ENCODE data around the gene CFAP74. TPM values are rescaled to one million over a fixed set of nuclear protein-coding genes. Genes with fewer than 3 reads are reported as not detected.

The CFAP74 gene
- total and polyA plus RNA-seq, 2 of the 13 experiments (the other 11 are each of a cell fraction or from before 2014, with no cell fraction given): 0.27 to 0.62 TPM

DNA sequence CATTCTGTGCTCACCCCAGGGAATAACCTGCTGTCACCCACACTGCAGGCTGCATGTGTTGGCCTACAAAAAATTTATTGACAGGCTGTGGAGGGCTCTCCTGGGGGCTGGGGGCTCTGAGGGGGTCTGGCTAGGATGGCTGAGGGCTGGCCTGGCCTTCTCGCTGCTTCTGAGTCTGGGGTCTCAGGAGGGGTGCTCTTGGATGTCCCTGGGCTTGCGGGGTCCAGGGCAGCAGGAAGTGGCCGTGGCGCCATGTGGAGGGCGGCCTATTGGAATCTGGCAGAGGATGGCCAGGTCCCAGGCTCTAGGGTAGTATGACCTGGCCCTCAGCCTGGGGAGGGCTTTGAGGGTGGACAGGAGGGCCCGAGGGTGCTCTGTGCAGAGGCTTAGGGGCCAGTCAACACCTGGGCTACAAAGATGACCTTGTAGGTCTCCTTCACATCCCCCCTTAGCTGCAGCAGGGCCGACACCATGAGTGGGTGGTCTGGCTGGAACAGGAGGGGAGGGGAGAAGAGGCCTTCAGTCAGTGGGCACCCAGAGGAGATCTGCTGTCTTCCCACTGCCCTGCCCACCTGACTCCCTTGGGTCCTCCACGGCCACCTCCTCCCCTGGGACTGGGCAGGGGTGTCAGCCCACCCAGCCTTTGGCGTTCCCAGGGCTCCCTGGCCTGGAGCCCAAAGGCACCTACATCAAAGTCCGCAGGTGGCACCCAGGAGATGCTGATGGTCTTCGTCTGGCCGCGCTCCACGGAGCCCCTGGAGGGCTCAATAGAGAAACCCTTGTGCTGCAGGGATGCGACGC is 81.5 kb downstream of the CFAP74 start (continued):
- TF ChIP-seq, protein P1, sequence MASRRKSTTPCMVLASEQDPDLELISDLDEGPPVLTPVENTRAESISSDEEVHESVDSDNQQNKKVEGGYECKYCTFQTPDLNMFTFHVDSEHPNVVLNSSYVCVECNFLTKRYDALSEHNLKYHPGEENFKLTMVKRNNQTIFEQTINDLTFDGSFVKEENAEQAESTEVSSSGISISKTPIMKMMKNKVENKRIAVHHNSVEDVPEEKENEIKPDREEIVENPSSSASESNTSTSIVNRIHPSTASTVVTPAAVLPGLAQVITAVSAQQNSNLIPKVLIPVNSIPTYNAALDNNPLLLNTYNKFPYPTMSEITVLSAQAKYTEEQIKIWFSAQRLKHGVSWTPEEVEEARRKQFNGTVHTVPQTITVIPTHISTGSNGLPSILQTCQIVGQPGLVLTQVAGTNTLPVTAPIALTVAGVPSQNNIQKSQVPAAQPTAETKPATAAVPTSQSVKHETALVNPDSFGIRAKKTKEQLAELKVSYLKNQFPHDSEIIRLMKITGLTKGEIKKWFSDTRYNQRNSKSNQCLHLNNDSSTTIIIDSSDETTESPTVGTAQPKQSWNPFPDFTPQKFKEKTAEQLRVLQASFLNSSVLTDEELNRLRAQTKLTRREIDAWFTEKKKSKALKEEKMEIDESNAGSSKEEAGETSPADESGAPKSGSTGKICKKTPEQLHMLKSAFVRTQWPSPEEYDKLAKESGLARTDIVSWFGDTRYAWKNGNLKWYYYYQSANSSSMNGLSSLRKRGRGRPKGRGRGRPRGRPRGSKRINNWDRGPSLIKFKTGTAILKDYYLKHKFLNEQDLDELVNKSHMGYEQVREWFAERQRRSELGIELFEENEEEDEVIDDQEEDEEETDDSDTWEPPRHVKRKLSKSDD (CRISPR knock-in tag; IDR thresholded peaks at IDR 0.05; ENCODE audit: low read depth): peak; percentile 12; the same call in 1 of the 2 replicates
- TF ChIP-seq PHF5A (CRISPR knock-in tag; IDR thresholded peaks at IDR 0.05; ENCODE audit: low read depth, unreplicated experiment): no peak
- TF ChIP-seq KLF13 (CRISPR knock-in tag; IDR thresholded peaks at IDR 0.05): 0 out of 2 replicates have a peak, but pooled peaks have one; percentile 25

DNA sequence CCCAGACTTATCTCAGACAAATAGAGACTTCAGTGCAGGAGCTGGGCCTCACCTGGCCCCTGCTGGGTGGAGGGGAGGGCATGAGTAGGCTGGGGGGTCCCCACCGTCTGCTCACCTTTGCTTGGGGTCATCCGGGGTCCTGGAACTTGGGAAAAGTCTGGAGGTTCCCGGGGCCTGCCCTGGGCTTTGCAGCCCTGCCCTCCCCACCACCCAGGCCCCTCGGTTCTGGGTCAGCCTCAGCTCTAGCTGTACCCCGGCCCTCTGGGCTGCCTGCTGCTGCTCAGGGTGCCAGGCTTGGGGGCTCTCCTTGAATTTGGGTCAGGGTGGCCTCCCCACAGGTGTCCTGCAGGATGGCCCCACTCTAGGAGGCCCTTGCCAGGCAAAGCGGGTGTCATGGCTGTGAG is 82.1 kb downstream of the CFAP74 start:
- in situ Hi-C loops (cut with HindIII; ENCODE audit: extremely low pct_ligation_motif_present, low pct_unique_long_range_greater_than_20kb): no loop called here
- no peak overlapping the region for H2AFZ ChIP-seq (ENCODE audit: low read length)
- no peak for ATAC-seq
- no peaks in the 10 kb centered on the region for H3K79me2 ChIP-seq (ENCODE audit: insufficient read depth, low read length)
- TF ChIP-seq ARID2 (CRISPR knock-in tag; IDR thresholded peaks at IDR 0.05; ENCODE audit: borderline replicate concordance) (no peak), NR2F6 (IDR thresholded peaks at IDR 0.05) (no peak), NR2F6 (CRISPR knock-in tag; IDR thresholded peaks at IDR 0.05) (no peak), U2AF1 (optimal IDR thresholded peaks at IDR 0.05; ENCODE audit: low read depth, low read length) (no peak), RXRA (CRISPR knock-in tag; IDR thresholded peaks at IDR 0.05) (no peak), ZNF547 (CRISPR knock-in tag; IDR thresholded peaks at IDR 0.05) (no peak)
- TF ChIP-seq, protein P2, sequence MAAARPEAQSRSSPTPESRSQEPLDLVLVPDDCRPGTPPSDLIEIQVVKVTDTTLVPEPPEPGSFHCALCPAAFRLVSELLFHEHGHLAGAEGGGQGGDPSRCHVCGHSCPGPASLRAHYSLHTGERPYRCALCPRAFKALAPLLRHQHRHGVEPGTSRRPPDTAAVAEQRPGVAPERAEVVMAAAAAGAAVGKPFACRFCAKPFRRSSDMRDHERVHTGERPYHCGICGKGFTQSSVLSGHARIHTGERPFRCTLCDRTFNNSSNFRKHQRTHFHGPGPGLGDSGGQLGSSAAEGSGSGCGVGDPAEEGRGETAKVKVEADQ (CRISPR knock-in tag; IDR thresholded peaks at IDR 0.05; ENCODE audit: borderline replicate concordance): 0 out of 2 replicates have a peak, but pooled peaks have one; percentile 12
- no TSS peak for BruUV-seq (replicated peaks)
- peak overlapping the region; percentile 90 for H3K4me2 ChIP-seq (ENCODE audit: low read depth, low read length)
- H3K27me3 ChIP-seq (ENCODE audit: control insufficient read depth in 1 of 2, insufficient read depth in 2 of 2, low read length in 2 of 2): peaks cover 13 to 21% of the 10 kb centered on the region in 2 experiments; a peak in 3 of 5 replicates
- H3K27ac ChIP-seq (ENCODE audit: extremely low read length, insufficient read depth, low read length): peak overlapping the region; percentile 44
- ChIA-PET POLR2A (interaction anchor here (1.1 to 1.7 kb wide), 4 partner anchors 13 to 22 kb away, joined by 3 to 18 read pairs (median 10); no protein-coding TSS in a partner anchor), CTCF (ENCODE audit: low intra/inter-chr PET ratio, low total read pairs) (no interaction called here)
- no peaks in the 10 kb centered on the region for H3K9me3 ChIP-seq (ENCODE audit: low read length)
- intact Hi-C loops (cut with micrococcal nuclease; ENCODE audit: unreplicated experiment): no loop called here
- peak overlapping the region; percentile 64 for H3K9ac ChIP-seq (ENCODE audit: insufficient read depth, low read depth, low read length)
- no peaks in the 10 kb centered on the region for H4K20me1 ChIP-seq (ENCODE audit: insufficient read depth, low read length)
- peak overlapping the region; percentile 44 to 73 (median 52); a peak in 3 of 6 replicates for H3K4me3 ChIP-seq (replicated peaks in 1 of 3; ENCODE audit: insufficient read depth in 1 of 3, low read depth in 2 of 3, low read length in 3 of 3)
- DNase-seq (ENCODE audit: low spot score): no peak
- FAIRE-seq: no peak
- no peaks in the 10 kb centered on the region for H3K36me3 ChIP-seq (replicated peaks in 1 of 2; ENCODE audit: control insufficient read depth in 1 of 2, insufficient read depth in 2 of 2, low read length in 2 of 2)
- 27% methylated on average over 5 of the region's 6 CpGs for WGBS (ENCODE audit: low lambda C conversion rate)
- peaks cover 75% of the 10 kb centered on the region for H3K4me1 ChIP-seq (ENCODE audit: insufficient read depth, low read length)

Data from HepG2 (cell line).